BJ (cell line): ENCODE measurements around the gene KSR1. TPM values are rescaled to one million over a fixed set of nuclear protein-coding genes. Genes with fewer than 3 reads are reported as not detected.

Experiments used
- CTCF ChIA-PET: fragments of 350-600 bp; formaldehyde crosslinking; extraction: SDS; loops from one replicate; lab custom pipeline; 2021; ENCODE audit warnings: antibody characterized with exemption, inconsistent platforms; lab: Yijun Ruan, JAX
- POLR2A ChIA-PET: fragments of 300-600 bp; sonication (Branson Sonifier 250); formaldehyde crosslinking; extraction: SDS; loops from one replicate; lab custom pipeline; 2021; ENCODE audit warnings: antibody characterized with exemption; lab: Charles Lee
- DNase-seq: peaks from one replicate; pipeline ENCODE4 v3.0.0-alpha.2; 2011; ENCODE audit warnings: low read depth
- H3K27me3 ChIP-seq: 2 replicates; pipeline ENCODE4 v1.6.0; 2011; ENCODE audit warnings: low read length; ENCODE audit not compliant: control insufficient read depth, insufficient read depth
- H3K36me3 ChIP-seq: 2 replicates; pipeline ENCODE4 v1.5.1; 2011; ENCODE audit warnings: low read length; ENCODE audit not compliant: control insufficient read depth, insufficient read depth
- H3K4me3 ChIP-seq: 2 replicates; pipeline ENCODE4 v1.5.1; 2011; ENCODE audit warnings: low read depth, mild to moderate bottlenecking, control low read depth, low read length
- CTCF ChIP-seq: IDR thresholded peaks from 2 replicates; pipeline ENCODE4 v1.5.1; 2011; ENCODE audit warnings: low read depth, mild to moderate bottlenecking, control low read depth, inconsistent platforms, low read length, moderate library complexity; ENCODE audit not compliant: insufficient read depth
- polyA plus RNA-seq: library from polyadenylated mRNA; depleted of rRNA; stranded (reverse); fragments of >200 nt; gene quantifications from 2 replicates; pipeline ENCODE4 v1.2.3, GENCODE V29; 2011

Gene KSR1
- polyA plus RNA-seq, 1 experiment, result 6.8 TPM

- ChIA-PET POLR2A (no interaction called here), CTCF (no interaction called here)
- no peak for TF ChIP-seq CTCF
- H3K36me3 ChIP-seq, result no peaks in the 10 kb centered on the region; the same call in 1 of the 2 replicates
- no peaks in the 10 kb centered on the region for H3K27me3 ChIP-seq
- no peak for DNase-seq
- H3K4me3 ChIP-seq, result no peak overlapping the region
These were observed 116.4 kb downstream of the KSR1 start for GRCh38 chr17:27572665-27573064.

GRCh38 chr17:27573548-27573947 is 117.3 kb downstream of the KSR1 start:
- Histone ChIP-seq H3K27me3 (no peaks in the 10 kb centered on the region), H3K36me3 (no peaks in the 10 kb centered on the region; the same call in 1 of the 2 replicates), H3K4me3 (no peak overlapping the region)
- ChIA-PET POLR2A (no interaction called here), CTCF (interaction anchor here (1.1 to 1.3 kb wide), 3 partner anchors 8 to 118 kb away, joined by 3 to 4 read pairs (median 3); partner anchors contain the start of gene KSR1)
- no peak for DNase-seq
- TF ChIP-seq CTCF, result no peak

- Histone ChIP-seq H3K36me3 (no peaks in the 10 kb centered on the region; the same call in 1 of the 2 replicates), H3K27me3 (no peaks in the 10 kb centered on the region), H3K4me3 (no peak overlapping the region)
- CTCF ChIA-PET, result interaction anchor here (1.1 to 1.5 kb wide), 4 partner anchors 8 to 118 kb away, joined by 3 to 4 read pairs (median 4); partner anchors contain the start of gene KSR1
- TF ChIP-seq CTCF, result no peak
- DNase-seq, result no peak
- POLR2A ChIA-PET, result no interaction called here
These were observed 117.8 kb downstream of the KSR1 start for GRCh38 chr17:27573971-27574525.

GRCh38 chr17:27575096-27575911 is 119.1 kb downstream of the KSR1 start:
- Histone ChIP-seq H3K4me3 (no peak overlapping the region), H3K36me3 (no peaks in the 10 kb centered on the region; the same call in 1 of the 2 replicates), H3K27me3 (no peaks in the 10 kb centered on the region)
- CTCF ChIA-PET, result interaction anchor here (1.5 to 1.6 kb wide), 2 partner anchors 24 to 221 kb away, joined by 4 read pairs; no protein-coding TSS in a partner anchor
- no peak for TF ChIP-seq CTCF
- POLR2A ChIA-PET, result no interaction called here
- DNase-seq, result no peak

GRCh38 chr17:27575912-27576252 is 119.6 kb downstream of the KSR1 start:
- ChIA-PET POLR2A (no interaction called here), CTCF (interaction anchor here (0.9 to 1.6 kb wide), 2 partner anchors 35 to 221 kb away, joined by 4 read pairs; no protein-coding TSS in a partner anchor)
- Histone ChIP-seq H3K36me3 (no peaks in the 10 kb centered on the region; the same call in 1 of the 2 replicates), H3K4me3 (no peak overlapping the region), H3K27me3 (no peaks in the 10 kb centered on the region)
- no peak for TF ChIP-seq CTCF
- no peak for DNase-seq
